ENCODE measurements around the gene LCE1C. TPM values are rescaled to one million over a fixed set of nuclear protein-coding genes. Genes with fewer than 3 reads are reported as not detected.

Gene LCE1C
- total and polyA plus RNA-seq, 2 of the 4 experiments (the other 2 are of a cell fraction), result not detected

DNA sequence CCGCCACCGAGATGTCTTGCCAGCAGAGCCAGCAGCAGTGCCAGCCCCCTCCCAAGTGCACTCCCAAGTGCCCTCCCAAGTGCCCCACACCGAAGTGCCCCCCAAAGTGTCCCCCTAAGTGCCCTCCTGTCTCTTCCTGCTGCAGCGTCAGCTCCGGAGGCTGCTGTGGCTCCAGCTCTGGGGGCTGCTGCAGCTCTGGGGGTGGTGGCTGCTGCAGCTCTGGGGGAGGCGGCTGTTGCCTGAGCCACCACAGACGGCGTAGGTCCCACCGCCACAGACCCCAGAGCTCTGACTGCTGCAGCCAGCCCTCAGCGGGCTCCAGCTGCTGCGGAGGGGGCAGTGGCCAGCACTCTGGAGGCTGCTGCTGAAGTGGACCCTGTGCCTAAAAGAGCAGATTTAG is 30.1 kb downstream of the LCE1C start:
- DNase-seq (no peak), ATAC-seq (ENCODE audit: low read depth) (no peak)
- H2AK9ac ChIP-seq (replicated peaks; ENCODE audit: low read depth, low read length, poor library complexity), result no peak overlapping the region
- no peak overlapping the region for H2BK20ac ChIP-seq (ENCODE audit: low read depth, low read length)
- H4K91ac ChIP-seq (ENCODE audit: insufficient read depth, low read depth, low read length), result no peak overlapping the region
- no peaks in the 10 kb centered on the region for H3K36me3 ChIP-seq (ENCODE audit: control insufficient read depth, insufficient read depth, low read length)
- H2BK120ac ChIP-seq (ENCODE audit: low read depth, low read length), result no peak overlapping the region
- H2AK5ac ChIP-seq (ENCODE audit: low read depth, low read length), result no peak overlapping the region
- H3K23ac ChIP-seq (ENCODE audit: low read depth, low read length), result no peak overlapping the region
- no peaks in the 10 kb centered on the region for H3K4me1 ChIP-seq (ENCODE audit: control insufficient read depth, insufficient read depth, low read length)
- no peak overlapping the region for H2BK5ac ChIP-seq (ENCODE audit: low read depth, low read length, poor library complexity, severe bottlenecking)
- in situ Hi-C loops (cut with MboI; ENCODE audit: low sequenced_read_pairs) (no loop called here), intact Hi-C loops (cut with micrococcal nuclease) (no loop called here), dilution Hi-C loops (cut with HindIII; ENCODE audit: low sequenced_read_pairs, unreplicated experiment) (no loop called here)
- no peaks in the 10 kb centered on the region for H3K79me1 ChIP-seq (ENCODE audit: low read depth in 1 of 2, low read length in 2 of 2)
- no peak for TF ChIP-seq SMC3 (IDR thresholded peaks at IDR 0.05; ENCODE audit: low read depth, low read length)
- no peak for TF ChIP-seq MXI1 (IDR thresholded peaks at IDR 0.05; ENCODE audit: borderline replicate concordance, low read depth, low read length)
- no peak for TF ChIP-seq CEBPB (IDR thresholded peaks at IDR 0.05; ENCODE audit: low read depth, low read length)
- TF ChIP-seq FOS (IDR thresholded peaks at IDR 0.05; ENCODE audit: low read depth, low read length), result no peak
- TF ChIP-seq MAZ (IDR thresholded peaks at IDR 0.05; ENCODE audit: borderline replicate concordance, low read depth, low read length), result no peak
- no peak for TF ChIP-seq RCOR1 (IDR thresholded peaks at IDR 0.05; ENCODE audit: insufficient replicate concordance, low read length)
- no peak for TF ChIP-seq RFX5 (IDR thresholded peaks at IDR 0.05; ENCODE audit: low read depth, low read length)
- TF ChIP-seq NFE2L2 (IDR thresholded peaks at IDR 0.05; ENCODE audit: low read depth, low read length), result no peak
- TF ChIP-seq CHD1 (IDR thresholded peaks at IDR 0.05; ENCODE audit: low read depth, low read length), result no peak
- no peak for TF ChIP-seq RAD21 (IDR thresholded peaks at IDR 0.05; ENCODE audit: low read length)
- TF ChIP-seq POLR2A (IDR thresholded peaks at IDR 0.05; ENCODE audit: low read depth, low read length), result no peak
- TF ChIP-seq, protein P1, sequence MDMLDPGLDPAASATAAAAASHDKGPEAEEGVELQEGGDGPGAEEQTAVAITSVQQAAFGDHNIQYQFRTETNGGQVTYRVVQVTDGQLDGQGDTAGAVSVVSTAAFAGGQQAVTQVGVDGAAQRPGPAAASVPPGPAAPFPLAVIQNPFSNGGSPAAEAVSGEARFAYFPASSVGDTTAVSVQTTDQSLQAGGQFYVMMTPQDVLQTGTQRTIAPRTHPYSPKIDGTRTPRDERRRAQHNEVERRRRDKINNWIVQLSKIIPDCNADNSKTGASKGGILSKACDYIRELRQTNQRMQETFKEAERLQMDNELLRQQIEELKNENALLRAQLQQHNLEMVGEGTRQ (IDR thresholded peaks at IDR 0.05; ENCODE audit: low read depth, low read length), result no peak
- H3K14ac ChIP-seq (replicated peaks; ENCODE audit: low read depth, low read length), result no peak overlapping the region
- no peak overlapping the region for H3K18ac ChIP-seq (ENCODE audit: low read depth, low read length)
- H3K4me3 ChIP-seq (ENCODE audit: insufficient read depth, low read depth, low read length), result no peak overlapping the region
- no peak overlapping the region for H3K56ac ChIP-seq (ENCODE audit: extremely low read depth, insufficient read depth, low read length)
- H3K27me3 ChIP-seq (ENCODE audit: control insufficient read depth, insufficient read depth, low read length), result no peaks in the 10 kb centered on the region
- H2AFZ ChIP-seq (replicated peaks; ENCODE audit: low read length, poor library complexity), result no peak overlapping the region
- no peak overlapping the region for H2BK15ac ChIP-seq (ENCODE audit: low read depth, low read length)
- no peaks in the 10 kb centered on the region for H3K9me3 ChIP-seq (ENCODE audit: control insufficient read depth, insufficient read depth, low read length)
- H3K4me2 ChIP-seq (ENCODE audit: low read depth, low read length), result no peak overlapping the region
- H3K9me1 ChIP-seq (ENCODE audit: insufficient read depth, low read length), result no peaks in the 10 kb centered on the region
- 65% methylated on average over 6 of the region's 11 CpGs; no CpG with 5 or more reads in 1 of the 2 experiments for WGBS, 2 experiments (ENCODE audit: extremely low coverage in 2 of 2, insufficient read length in 1 of 2)
- ChIA-PET CTCF (no interaction called here), POLR2A (ENCODE audit: unreplicated experiment) (no interaction called here)
- H3K27ac ChIP-seq (ENCODE audit: insufficient read depth, low read length), result no peak overlapping the region
- H4K20me1 ChIP-seq (ENCODE audit: insufficient read depth, low read length), result no peaks in the 10 kb centered on the region
- H4K5ac ChIP-seq (ENCODE audit: low read depth, low read length), result no peak overlapping the region
- no peak overlapping the region for H3K4ac ChIP-seq (ENCODE audit: low read depth, low read length)
- no peak overlapping the region for H3K9ac ChIP-seq (ENCODE audit: low read depth, low read length)
- BruUV-seq (replicated peaks), result no TSS peak
- H4K8ac ChIP-seq (ENCODE audit: low read depth in 2 of 2, low read length in 2 of 2), result no peak overlapping the region

All from IMR-90 (cell line).